Activated T-cell treated with anti-CD3 and anti-CD28 coated beads, Interleukin-2, amount 50 U/mL, for 4 hours (primary cell): ENCODE results near the gene CARS1. TPM values are rescaled to one million over a fixed set of nuclear protein-coding genes. Genes with fewer than 3 reads are reported as not detected.

ENCODE experiments used
- ATAC-seq, 2 donors: fragments of 200-7000 bp; cut with Tn5 transposase; one replicate each; pipeline ENCODE4 v1.10.0; 2021
- DNase-seq: peaks from one replicate; pipeline ENCODE4 v3.0.0-alpha.2; 2020
- H3K27me3 Mint-ChIP-seq: one replicate; pipeline ENCODE4 v1.8.0; 2021; ENCODE audit warnings: low read depth, mixed read lengths
- H3K36me3 Mint-ChIP-seq: one replicate; pipeline ENCODE4 v1.8.0; 2022; ENCODE audit warnings: mixed read lengths; ENCODE audit not compliant: insufficient read depth
- H3K4me1 Mint-ChIP-seq: one replicate; pipeline ENCODE4 v1.8.0; 2021; ENCODE audit warnings: low read depth, mixed read lengths
- H3K4me3 Mint-ChIP-seq: one replicate; pipeline ENCODE4 v1.8.0; 2021; ENCODE audit warnings: mild to moderate bottlenecking, moderate library complexity, mixed read lengths
- H3K9me3 Mint-ChIP-seq: one replicate; pipeline ENCODE4 v1.8.0; 2021; ENCODE audit warnings: mixed read lengths
- total RNA-seq, 3 donors: library from RNA; stranded (reverse); gene quantifications; one replicate each; pipeline ENCODE4 v1.2.1, GENCODE V29; 2021

Gene CARS1
- total RNA-seq, 3 donors from 2014 or later = 72.4 to 110 (median 88.1) TPM

DNA sequence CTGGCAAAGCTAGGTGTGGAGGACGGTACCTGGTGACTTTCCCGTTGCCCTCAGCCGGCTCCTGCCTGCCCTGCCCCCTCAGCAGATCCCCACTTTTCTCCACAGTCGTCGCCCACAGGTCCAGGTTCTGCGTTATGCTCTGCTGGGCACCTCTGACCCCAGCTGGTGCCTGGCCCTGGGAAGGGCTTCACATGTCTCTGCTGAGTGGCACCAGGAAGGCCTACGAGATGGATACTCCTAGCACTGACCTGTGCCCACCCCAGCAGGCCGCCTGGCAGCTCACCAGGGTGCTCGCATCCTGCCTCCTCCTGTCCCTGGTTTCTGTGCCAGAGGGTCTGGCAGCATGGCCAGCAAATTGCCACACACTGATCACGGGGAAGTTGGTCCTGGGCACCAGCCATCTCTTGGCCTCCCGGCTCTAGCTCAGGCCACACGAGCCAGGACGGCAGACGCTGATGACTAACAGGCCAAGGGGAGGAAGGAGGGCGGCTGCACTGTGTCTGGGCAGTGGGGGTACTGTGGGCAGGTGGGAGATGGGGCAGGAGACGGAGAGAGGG lies 13.8 kb downstream of the CARS1 start:
- H3K36me3 Mint-ChIP-seq = peaks cover 21% of the 10 kb centered on the region
- no peak for DNase-seq
- no peak for ATAC-seq
- no peaks in the 10 kb centered on the region for H3K9me3 Mint-ChIP-seq
- peaks cover 4% of the 10 kb centered on the region for H3K4me1 Mint-ChIP-seq
- no peak overlapping the region for H3K4me3 Mint-ChIP-seq
- no peaks in the 10 kb centered on the region for H3K27me3 Mint-ChIP-seq

DNA sequence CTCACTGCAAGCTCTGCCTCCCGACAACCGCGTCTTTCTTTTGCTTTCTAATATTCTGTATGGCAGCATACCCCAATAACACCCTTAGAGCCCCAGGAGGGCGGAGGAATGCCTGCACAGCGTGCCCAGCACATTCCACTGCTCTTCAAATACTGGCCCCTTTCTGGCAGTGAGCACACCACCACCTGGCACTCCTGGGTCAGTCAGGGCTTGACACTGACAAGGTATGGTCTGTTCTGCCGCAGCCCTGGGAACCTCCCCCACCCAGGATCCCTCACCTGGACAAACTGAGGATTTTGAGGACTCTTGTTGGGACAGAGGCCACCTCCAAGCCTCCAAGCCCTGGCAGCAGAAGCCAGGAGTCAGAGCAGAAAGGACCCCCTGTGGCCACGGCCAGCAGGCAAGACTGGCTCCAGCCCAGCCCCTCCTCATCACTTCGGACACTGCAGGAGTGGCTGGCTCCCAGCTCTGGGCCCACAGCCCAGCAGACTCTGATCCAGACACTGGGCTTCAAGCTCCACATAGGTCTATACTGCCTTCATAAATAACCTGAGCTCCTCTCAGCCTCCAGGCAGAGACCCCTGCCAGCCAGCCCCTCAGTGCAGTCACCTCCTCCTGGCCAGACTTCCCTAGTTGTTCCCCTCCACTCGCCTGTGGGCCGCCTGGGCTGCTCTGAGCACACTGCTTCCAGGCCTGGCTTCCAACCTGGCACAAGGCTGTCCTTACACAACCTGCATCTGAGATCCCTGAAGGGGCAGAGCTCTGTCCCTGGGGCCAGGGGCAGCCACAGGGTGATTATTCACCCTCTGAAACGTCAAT lies 14.5 kb downstream of the CARS1 start:
- no peak for ATAC-seq
- Mint-ChIP-seq H3K4me3 (no peak overlapping the region), H3K4me1 (peaks cover 8% of the 10 kb centered on the region), H3K27me3 (no peaks in the 10 kb centered on the region), H3K9me3 (no peaks in the 10 kb centered on the region), H3K36me3 (peaks cover 25% of the 10 kb centered on the region)
- no peak for DNase-seq

DNA sequence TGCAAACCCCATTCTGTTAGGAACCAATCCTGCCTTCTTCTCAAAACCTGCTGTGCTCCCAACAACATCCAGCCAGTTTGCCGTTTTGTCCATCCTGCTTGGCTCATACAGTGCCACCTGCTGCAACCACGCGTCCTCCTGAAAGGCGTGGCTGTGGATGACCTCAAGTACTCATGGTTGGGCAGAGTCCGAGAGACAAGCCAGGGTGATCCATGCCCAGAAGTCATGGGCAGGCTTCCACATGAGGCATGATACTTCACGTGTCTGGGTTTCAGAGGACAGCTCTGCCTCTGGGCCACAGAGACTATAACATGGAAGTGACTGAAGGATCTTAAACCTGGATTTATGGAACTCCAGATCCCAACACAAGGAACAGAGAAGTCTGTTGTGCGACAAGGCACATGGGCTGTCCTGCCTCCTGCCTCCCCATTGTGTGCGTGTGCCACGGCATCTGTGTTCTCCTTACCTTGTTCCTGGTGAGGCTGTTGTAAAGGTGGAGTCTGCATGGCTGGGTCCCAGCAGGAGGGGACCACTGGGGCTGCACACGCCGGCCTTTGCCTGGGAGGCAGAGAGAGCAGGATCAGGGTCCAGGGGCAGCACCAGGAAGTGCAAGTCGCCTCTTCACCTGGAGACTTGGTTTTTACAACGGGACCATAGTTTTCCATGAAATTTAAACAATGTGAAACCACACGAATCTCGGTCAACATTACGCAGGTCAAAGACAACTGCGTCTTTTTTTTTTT lies 15.4 kb downstream of the CARS1 start:
- no peak for ATAC-seq
- no peaks in the 10 kb centered on the region for H3K27me3 Mint-ChIP-seq
- H3K9me3 Mint-ChIP-seq = no peaks in the 10 kb centered on the region
- DNase-seq = no peak
- no peak overlapping the region for H3K4me3 Mint-ChIP-seq
- H3K36me3 Mint-ChIP-seq = peaks cover 30% of the 10 kb centered on the region
- H3K4me1 Mint-ChIP-seq = peaks cover 16% of the 10 kb centered on the region

DNA sequence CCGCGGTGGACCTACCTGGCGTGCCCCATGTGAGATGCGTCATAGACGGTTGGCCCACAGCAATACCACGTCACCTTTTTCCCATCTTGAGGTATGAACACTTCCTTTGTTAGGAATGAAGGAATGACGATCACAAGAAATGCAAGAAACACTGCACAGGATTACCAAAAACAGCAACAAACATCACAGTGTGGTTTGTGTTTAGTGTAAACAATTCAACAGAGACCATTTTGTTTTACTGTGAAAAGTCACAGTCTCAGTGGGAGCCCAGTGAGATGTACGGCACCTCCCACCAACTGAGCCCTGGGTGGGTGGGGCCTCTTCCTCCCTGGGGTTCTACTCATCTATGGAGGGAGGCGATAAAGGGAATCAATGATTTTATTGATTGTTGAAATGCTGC lies 16.3 kb downstream of the CARS1 start:
- no peak overlapping the region for H3K4me3 Mint-ChIP-seq
- no peak for DNase-seq
- peaks cover 37% of the 10 kb centered on the region for H3K36me3 Mint-ChIP-seq
- no peak for ATAC-seq
- H3K27me3 Mint-ChIP-seq = no peaks in the 10 kb centered on the region
- H3K4me1 Mint-ChIP-seq = peaks cover 24% of the 10 kb centered on the region
- no peaks in the 10 kb centered on the region for H3K9me3 Mint-ChIP-seq

DNA sequence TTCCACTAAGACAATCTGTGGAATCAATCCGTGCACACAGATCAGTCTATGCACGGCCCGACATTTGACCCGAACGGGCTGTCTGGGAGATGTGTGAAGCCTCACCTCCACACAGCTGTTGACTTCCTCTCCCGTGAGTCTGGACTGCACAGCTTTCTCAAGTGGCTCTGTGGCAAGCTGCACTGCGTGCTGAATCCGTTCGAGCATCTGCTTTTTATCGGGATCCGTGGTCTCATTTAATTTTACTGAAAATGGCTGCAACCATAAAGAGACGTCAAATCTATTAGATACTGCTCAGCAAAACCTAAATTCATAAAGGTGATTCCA lies 19.3 kb downstream of the CARS1 start:
- Mint-ChIP-seq H3K27me3 (no peaks in the 10 kb centered on the region), H3K9me3 (no peaks in the 10 kb centered on the region), H3K36me3 (peaks cover 46% of the 10 kb centered on the region), H3K4me1 (peaks cover 23% of the 10 kb centered on the region), H3K4me3 (no peak overlapping the region)
- DNase-seq = no peak
- no peak for ATAC-seq

DNA sequence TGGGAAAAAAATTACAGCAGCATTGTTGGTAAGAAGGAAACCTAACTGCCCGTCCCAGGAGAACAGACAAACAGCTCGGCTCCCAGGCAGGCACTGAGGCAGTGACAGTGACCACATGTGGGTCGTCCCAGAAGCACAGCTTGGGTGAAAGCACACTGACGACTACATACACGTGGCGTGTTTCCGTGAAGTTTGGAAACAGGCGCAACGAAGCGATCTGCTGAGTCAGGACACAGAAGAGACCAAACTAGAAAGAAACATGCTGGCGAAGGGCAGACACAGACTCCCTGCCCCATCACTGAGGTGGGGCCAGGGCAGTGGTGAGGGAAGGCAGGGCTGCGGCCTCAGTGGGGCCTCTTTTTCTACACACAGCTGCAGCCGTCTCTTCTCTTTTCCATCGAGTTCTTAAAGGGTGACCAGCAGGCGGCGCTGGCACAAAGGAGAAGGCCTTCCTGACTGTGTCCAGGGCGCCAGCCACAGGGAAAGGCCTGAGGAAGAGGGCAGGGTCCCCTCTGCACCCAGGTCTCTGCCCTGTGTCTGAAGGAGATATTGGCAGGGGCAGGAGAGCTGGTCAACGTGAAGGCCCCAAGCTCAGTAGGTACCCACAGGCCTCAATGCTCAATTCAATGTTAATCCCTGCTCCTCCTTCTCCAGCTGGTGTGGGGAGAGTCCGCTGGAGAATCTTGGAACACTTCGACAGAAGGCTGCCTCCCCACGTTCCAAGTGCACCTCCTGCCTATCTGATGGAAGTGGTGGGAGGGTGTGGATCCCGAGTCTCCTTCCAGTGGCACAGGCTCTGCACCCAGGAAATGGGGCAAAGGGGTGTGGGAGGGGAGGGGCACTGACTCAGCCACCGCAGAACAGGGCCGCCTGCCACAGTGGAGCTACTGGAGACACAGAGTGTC lies 19.9 kb downstream of the CARS1 start:
- no peak overlapping the region for H3K4me3 Mint-ChIP-seq
- DNase-seq (peak; percentile 36), ATAC-seq (peak; percentile 73 to 82)
- H3K27me3 Mint-ChIP-seq = no peaks in the 10 kb centered on the region
- peaks cover 23% of the 10 kb centered on the region for H3K4me1 Mint-ChIP-seq
- H3K36me3 Mint-ChIP-seq = peaks cover 51% of the 10 kb centered on the region
- H3K9me3 Mint-ChIP-seq = no peaks in the 10 kb centered on the region

DNA sequence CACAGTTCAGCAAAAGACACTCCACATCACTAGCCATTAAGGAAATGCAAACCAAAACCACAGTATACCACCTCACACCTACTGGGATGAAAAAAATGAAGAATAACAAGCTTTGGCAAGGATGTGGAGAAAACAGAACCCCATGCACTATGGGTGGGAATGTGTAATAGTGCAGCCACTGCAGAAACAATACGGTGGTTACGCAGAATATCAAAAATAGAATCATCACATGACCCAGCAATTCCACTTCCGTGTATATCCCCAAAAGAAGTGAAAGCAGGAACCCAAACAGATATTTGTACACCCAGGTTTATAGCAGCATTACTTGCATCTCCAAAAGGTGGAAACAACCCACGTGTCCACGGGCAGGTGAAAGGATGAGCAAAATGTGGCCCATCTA lies 20.8 kb downstream of the CARS1 start:
- no peak overlapping the region for H3K4me3 Mint-ChIP-seq

DNA sequence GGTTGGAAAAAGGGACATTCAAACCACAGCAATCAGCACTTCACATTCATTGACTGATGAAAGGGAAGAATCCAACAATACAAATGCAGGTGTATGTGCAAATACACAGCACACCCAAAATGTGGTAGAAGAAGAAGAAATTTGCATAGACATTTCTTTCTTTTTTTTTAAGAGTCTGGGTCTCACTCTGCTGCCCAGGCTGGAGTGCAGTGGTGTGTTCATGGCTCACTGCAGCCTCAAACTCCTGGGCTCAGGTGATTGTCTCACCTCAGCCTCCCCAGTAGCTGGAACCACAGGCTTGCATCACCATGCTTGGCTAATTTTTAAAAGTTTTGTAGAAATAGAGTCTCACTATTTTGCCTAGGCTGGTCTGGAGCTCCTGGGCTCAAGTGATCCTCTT lies 21.9 kb downstream of the CARS1 start:
- DNase-seq = no peak
- no peak for ATAC-seq
- Mint-ChIP-seq H3K27me3 (no peaks in the 10 kb centered on the region), H3K4me3 (no peak overlapping the region), H3K4me1 (peaks cover 25% of the 10 kb centered on the region), H3K9me3 (no peaks in the 10 kb centered on the region), H3K36me3 (peaks cover 59% of the 10 kb centered on the region)

More for the DNA sequence above, 20.8 kb downstream of the CARS1 start:
- Mint-ChIP-seq H3K9me3 (no peaks in the 10 kb centered on the region), H3K27me3 (no peaks in the 10 kb centered on the region), H3K4me1 (peaks cover 22% of the 10 kb centered on the region), H3K36me3 (peaks cover 52% of the 10 kb centered on the region)
- ATAC-seq = no peak
- no peak for DNase-seq

DNA sequence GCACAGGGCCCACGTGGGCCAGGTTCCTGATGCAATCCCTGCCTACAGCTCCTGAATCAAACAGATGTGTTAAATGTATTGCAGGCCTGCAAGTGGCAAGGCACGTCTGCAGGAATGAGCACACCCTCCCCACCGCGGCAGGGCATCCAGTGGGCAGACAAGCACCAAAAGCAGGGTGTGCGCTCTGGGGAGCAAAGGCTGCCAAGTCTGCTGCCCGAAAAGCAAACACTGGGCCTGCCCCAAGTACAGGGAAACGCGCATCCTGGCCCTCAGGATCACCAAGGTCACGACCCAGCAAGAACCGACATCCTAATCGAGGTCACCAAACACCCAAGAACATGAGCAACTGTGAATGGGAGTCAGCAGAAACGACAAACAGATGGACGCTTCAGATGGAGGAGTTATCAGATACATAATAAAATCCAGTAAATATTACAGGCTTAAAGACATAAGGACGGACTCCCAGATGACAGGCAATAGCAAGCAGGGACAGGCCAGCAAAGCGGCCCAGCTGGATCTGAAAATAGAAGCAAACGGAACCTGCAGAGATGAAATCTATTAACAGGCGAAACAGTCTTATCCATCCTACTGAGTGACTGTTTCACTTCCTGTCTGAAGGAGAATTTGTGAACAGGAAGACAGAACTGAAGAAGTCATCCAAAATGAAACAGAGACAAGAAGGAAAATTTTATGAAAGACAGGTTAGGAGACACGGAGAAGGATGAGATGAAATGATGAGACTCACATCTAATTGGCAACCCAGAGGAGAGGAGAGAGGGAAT lies 26.7 kb downstream of the CARS1 start:
- peaks cover 6% of the 10 kb centered on the region for H3K4me1 Mint-ChIP-seq
- H3K27me3 Mint-ChIP-seq = no peaks in the 10 kb centered on the region

DNA sequence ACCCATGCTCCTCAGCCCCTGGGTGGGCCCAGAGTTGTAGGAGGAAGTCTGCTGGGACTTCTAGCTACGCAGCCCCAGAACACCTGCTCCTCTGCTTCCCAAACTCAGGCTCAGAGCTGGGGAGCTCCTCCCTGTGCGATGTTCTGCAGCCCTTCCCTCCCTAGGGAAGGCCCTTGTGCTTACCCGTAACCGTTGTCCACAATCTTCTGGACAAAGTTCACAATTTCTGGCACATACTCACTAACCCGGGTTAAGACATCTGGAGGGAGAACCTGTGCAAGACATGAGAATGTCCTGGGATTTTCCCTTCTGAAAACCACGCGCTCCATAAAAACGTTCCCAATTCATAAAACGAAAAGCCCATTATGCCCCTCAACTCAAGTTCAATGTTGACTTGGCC lies 28.4 kb downstream of the CARS1 start:
- H3K4me1 Mint-ChIP-seq = peaks cover 3% of the 10 kb centered on the region
- no peaks in the 10 kb centered on the region for H3K27me3 Mint-ChIP-seq
- H3K36me3 Mint-ChIP-seq = peaks cover 56% of the 10 kb centered on the region
- DNase-seq (no peak), ATAC-seq (no peak)
- H3K4me3 Mint-ChIP-seq = no peak overlapping the region
- H3K9me3 Mint-ChIP-seq = no peaks in the 10 kb centered on the region

More for the DNA sequence above, 26.7 kb downstream of the CARS1 start:
- Mint-ChIP-seq H3K4me3 (no peak overlapping the region), H3K9me3 (no peaks in the 10 kb centered on the region), H3K36me3 (peaks cover 60% of the 10 kb centered on the region)
- no peak for DNase-seq
- no peak for ATAC-seq

DNA sequence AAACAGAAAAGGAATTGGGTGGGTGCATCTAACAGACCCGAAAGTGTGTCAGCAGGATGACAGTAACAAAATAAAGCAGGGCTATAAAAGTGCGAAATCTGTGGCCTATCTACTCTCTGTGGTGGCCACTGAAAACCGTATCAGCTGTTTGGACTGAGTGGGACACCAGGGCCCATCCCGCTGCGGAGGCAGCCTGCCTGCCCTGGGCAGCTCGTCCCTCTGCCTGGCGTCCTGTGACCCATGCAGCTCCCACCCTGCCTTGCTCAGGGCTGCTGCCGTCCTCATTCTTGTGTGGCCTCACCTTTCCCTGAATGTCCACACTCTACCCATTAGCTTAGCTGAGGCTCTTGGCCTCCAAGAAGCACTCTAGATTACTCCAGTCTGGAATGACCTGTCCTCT lies 30.4 kb downstream of the CARS1 start:
- no peak for ATAC-seq
- H3K4me3 Mint-ChIP-seq = no peak overlapping the region
- no peak for DNase-seq
- peaks cover 56% of the 10 kb centered on the region for H3K36me3 Mint-ChIP-seq
- H3K4me1 Mint-ChIP-seq = peaks cover 23% of the 10 kb centered on the region
- no peaks in the 10 kb centered on the region for H3K27me3 Mint-ChIP-seq
- H3K9me3 Mint-ChIP-seq = no peaks in the 10 kb centered on the region

DNA sequence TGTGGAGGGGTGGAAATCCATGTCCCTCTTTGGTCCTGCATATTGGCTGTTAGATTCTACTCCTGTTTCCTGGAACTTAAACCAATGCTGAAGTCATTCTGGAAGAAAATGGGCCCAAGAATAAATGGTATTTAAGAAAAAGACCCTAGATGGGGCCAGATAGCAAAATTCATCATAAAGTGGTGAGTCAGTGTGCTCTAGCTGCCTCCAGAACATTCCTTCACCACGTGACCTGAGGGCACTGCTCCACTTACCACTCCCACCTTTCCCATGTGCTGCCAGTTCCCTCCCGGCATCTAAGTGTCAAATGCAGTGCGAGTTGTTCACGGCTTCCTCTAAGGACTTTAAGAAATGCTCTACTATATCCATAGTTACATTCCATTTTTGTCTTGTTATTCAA lies 34.2 kb downstream of the CARS1 start:
- H3K4me3 Mint-ChIP-seq = no peak overlapping the region
- ATAC-seq = no peak
- H3K9me3 Mint-ChIP-seq = no peaks in the 10 kb centered on the region
- H3K27me3 Mint-ChIP-seq = no peaks in the 10 kb centered on the region
- H3K4me1 Mint-ChIP-seq = peaks cover 27% of the 10 kb centered on the region
- peaks cover 42% of the 10 kb centered on the region for H3K36me3 Mint-ChIP-seq
- no peak for DNase-seq

DNA sequence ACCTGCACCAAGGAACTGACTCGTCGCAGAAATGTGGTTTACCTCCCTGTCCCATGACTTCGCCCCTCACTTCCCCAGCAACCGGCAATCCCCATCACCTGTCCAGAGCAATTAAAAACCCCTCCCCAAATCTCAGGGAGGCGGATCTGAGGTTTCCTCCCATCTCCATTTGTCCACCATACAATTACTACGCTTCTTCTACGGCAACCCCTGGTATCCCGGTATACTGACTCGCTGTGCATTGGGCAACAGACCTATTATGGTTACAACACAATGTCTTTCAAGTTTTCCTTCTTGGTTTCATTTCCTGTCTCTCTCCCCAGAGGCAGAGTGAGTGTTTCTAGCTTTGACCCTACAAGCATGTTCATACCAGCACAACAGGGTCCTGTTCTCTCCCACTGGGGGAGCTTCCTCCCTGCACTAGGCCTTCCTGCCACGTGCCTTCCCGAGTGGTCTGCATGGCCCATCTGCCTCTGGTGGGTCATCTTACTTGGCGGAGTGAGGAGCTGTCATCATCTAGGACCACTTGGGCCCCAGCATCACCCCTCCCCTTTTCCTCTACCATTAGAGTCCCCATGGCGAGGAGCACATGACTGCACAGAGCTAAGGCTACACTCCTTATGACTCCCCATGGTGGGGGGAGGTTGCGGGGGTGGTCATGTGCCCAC lies 34.8 kb downstream of the CARS1 start:
- H3K4me3 Mint-ChIP-seq = no peak overlapping the region
- no peaks in the 10 kb centered on the region for H3K9me3 Mint-ChIP-seq
- H3K4me1 Mint-ChIP-seq = peaks cover 32% of the 10 kb centered on the region
- ATAC-seq (peak; percentile 66 to 71), DNase-seq (no peak)
- peaks cover 43% of the 10 kb centered on the region for H3K36me3 Mint-ChIP-seq
- H3K27me3 Mint-ChIP-seq = no peaks in the 10 kb centered on the region
